HPDE6-E6E7 (cell line): ENCODE results near the gene DHRS13.

Experiments
- DNase-seq: peaks from one replicate; pipeline ENCODE4 v3.0.0; 2011; ENCODE audit warnings: missing footprints; ENCODE audit errors: extremely low spot score

Gene DHRS13, protein sequence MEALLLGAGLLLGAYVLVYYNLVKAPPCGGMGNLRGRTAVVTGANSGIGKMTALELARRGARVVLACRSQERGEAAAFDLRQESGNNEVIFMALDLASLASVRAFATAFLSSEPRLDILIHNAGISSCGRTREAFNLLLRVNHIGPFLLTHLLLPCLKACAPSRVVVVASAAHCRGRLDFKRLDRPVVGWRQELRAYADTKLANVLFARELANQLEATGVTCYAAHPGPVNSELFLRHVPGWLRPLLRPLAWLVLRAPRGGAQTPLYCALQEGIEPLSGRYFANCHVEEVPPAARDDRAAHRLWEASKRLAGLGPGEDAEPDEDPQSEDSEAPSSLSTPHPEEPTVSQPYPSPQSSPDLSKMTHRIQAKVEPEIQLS

DNA sequence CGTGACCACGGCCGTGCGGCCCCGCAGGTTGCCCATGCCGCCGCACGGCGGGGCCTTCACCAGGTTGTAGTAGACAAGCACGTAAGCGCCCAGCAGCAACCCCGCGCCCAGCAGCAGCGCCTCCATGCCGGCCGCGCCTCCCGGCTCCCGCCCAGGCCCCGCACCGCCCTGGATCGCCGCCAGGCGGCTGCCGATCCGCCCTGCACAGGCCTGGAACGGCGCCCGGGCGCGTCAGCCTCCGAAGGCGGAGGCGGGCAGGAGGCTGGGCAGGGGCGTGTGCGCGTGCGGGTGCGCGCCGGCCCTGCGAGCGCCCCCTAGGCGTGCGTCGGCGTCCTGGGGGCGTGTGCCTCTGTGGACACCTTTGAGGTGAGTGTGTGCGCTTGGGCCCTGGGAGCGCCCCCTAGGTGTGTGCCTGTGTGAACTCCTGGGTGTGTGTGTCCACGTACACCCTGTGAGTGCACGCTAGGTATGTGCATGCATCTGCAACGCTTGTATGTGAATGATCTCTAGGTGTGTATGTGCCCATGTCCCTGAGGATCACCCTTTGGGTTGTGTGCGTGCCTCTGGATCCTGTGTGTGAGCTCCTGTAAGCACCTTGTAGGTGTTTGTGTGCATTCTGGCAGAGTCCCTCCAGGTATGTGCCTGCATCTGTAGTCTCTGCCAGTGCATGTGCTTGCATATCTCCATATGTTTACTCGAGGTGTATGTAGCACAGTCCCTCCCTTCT, at the start of gene DHRS13:
Gene DHRS13, minus strand, starts transcription at position 261 of the 727 bp plus-strand sequence. Its CDS starts 135 bp downstream, at position 126.
- peak; percentile 84 for DNase-seq

DNA sequence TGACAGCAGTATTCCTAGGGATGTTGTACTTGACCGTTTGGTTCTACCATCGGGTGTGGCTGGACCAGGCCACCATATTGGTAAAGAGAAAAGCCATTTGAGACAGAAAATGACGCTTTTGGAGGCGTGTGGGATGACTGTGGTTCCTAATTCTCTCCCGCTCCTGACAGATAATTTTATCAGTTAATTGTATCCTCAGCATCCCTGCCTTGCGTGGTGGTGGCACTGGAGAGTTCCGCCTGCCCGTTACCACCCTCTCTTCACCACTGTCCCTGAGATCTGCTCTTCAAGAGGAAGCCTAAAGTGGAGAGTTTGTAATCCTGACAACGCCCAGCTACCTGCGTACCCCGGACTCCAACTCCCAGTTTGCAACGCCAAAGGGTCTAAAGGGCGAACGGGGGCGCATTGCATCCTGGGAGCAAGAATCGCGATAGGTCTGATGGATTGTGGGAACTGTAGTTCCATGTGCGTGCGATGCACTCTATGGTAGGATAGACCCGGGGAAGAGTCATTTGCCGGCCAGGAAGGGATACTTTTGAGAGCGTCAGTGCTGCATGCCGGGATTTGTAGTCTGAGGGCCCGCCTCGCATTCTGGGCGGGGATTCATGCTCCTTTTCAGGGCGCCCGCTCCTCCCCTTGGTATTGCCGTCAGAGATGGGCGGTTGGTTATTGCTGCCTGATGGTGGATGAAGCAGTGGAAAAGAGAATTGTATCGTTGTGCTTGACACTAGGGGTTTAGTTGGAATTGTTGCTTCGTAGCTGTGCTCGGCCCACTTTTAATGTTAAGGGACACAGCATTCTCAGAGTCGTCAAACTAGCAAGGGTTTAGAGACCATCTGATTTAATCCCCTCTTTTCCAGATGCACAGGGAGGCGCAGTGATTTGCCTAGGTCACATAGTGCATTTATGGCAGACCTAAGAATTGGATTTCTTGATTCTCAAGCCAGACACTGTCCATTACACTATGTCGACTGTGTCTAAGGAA, 49.4 kb upstream of the DHRS13 start:
- DNase-seq: peak; percentile 97

DNA sequence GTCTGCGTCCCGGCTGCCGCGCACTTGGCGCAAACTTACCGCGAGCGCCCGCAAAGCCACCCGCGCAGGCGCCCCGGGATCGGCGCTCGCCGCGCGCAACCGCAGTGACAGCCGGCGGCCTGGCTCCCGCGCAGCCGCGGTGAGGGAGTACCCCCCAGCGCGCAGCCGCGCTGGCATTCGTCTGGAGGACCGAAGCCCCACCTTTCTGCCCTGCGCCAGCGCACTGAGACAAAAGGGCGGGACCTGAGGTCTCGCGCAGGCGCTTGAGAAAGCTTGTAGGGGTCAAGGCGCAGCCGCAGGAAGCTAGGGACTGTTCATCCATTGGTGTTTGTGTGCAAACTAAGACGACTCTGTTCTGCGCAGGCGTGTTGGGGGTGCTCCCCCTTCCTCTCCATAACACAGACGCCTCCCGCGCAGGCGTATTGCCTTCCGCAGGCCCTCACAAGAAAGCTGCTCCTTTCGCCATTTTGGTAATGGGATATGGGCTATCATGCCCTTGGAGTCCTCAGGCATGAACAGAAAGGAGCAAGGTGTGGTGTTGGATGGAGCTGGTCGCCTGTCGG, 48.6 kb upstream of the DHRS13 start, which contains the start of gene PHF12:
Gene PHF12, minus strand, starts transcription at position 91 of the 563 bp plus-strand sequence. CDS start 558 bp downstream, outside the sequence.
- peak; percentile 98 for DNase-seq

DNA sequence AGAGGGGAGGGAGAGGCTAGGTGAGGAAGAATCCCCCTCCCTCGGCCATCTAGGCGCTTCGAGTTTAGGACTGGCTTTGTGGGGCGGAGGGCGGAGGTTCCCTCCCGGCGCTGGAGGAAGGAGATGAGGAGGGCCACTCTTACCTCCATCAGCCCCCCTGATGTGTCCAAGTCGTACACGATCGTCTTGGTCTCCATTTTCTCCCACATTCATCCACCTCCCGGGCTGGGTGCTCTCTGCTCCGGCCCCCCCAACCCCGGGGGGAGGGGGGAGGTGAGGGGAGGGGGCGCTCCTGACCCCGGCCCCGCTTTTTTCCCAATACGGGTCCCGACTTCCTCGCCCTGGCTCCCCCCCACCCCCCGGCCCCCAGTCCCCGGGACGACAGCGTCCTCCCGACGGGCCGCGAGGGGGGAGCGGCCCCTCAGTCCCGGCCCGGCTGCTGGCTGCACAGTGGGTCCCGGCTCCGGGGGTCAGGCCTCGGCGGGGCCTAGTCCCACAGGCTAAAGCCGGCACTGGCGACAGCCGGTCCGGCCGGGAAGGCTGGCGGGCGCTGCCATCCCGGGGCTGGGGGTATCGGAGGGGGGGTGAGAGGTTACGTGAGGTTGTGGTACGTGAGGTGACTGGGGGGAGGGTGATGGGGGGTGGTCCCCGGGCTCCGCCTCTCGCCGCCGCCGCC, 48.0 kb upstream of the DHRS13 start:
- DNase-seq: no peak

DNA sequence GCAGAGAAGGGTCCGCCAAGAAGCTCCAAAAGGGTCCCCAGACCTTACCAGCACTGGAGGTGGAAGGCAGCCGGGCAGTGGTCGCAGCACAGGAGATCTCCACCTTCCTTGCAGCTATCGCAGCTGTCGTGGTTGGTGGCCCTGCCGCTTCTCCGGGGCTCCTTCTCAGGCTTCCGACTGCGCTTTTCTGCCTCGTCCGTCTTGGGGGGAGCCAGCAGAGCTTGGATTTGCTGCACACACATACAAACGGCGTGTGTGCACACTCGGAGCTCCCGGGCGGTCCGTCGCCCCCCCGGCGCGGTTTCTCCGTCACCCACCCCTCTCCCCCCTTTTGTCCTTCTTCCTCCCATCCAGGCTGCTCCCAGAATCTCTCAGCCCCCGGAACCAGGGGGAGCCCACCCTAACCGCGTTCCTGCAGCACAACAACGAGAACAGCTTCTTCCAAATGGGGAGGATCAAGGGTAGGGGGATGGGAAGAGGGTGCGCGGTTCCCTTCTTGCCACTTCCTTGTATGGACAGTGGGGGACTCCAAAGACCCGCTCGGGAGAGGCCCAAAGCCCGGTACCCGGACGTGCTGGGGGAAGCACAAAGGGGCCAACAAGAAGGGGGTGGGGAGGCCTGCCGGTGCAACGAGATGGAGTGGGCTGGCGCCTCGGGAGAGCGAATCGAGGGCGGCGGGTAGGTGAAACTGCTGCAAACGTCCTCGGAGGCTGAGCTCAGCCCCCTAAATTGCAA, 47.3 kb upstream of the DHRS13 start:
- no peak for DNase-seq

DNA sequence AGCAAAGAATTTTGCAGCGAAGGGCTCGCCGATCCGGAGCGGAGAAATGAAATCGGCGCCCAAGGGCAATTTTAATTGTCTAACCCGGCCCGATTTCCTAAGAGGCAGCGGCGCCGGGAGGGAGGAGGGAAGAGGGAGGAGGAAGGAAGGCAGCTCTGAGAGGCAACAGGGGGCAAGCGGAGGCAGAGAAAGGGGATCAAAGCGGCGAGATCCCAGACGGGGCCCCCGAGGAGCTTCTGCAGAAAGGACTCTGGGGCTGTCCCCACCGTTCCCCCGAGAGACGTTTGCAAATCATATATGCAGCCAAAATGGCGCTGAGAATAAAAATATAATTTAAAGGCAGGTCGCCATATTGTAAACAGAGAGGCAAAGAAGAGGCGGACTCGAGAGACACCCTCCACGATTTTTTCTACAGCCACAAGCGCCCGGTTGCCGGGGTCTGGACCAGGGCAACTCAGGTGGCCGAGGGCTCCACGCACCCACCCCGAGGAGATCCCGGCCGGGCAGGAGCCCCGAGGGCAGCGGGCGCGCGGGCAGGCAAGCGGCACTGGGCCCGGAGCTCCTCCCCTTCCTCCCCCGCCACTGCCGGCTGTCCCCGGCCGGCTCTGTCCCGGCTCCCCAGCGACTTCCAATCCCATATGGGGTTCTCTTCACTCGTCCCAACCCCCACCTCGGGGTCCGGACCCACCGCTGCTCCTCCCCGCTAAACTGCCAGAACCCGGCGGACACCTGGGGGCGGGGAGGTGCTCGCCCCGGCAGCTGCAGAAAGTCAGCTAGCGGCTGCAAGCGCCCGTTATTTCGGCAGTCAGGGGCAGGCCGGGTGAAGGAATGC, 46.5 kb upstream of the DHRS13 start:
- no peak for DNase-seq

DNA sequence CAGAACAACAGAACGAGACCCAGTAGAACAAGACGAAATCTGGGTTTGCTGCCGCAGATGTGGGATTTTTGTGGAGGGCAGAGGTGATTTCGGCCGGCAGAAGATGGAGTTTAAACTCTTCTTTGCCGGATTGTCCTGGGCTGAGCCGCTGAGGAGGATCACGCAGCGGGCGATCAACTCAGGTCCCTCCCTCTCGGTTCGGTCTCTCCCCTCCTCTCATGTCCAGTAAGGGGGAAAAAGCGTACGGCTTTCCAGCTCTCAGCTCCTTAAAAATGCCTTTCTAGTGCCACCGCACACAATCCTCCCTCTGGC, 46.0 kb upstream of the DHRS13 start:
- no peak for DNase-seq

DNA sequence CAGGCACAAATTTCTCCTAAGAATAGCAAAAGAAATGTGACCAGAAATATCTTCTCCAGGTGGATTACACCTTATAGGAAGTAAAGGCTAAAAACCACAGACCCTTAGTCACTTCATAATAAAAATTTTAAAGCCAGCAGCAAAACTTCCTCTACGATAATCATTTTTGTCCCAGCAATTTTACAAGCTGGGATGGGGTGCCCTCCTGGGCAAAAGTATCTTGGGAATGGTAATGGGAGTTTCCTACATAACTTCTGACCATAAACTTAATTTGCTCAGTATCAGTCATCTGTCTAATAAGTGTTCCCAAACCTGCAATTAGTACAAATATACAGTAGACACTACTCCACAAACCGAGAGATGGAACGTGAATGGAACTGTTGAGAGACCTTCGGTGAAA, 45.5 kb upstream of the DHRS13 start:
- DNase-seq: no peak

DNA sequence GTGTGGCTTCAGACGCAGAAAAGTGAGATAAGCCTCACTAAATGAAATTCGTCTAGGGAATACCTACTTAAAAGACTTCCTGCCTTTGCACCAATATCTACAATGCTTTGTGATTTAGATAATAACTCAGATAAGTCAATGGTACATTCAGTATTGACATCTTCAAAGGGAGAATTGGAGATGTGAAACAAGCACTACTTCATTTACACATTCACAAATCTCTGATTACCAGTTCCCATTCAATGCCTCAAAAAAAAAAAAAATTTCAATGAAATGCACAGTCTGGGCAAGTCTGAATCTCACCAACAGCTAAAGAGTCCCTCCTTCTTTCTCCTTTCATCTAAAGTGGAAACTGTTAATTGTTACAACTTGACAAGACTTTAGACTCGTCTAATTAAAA, 44.8 kb upstream of the DHRS13 start:
- no peak for DNase-seq

DNA sequence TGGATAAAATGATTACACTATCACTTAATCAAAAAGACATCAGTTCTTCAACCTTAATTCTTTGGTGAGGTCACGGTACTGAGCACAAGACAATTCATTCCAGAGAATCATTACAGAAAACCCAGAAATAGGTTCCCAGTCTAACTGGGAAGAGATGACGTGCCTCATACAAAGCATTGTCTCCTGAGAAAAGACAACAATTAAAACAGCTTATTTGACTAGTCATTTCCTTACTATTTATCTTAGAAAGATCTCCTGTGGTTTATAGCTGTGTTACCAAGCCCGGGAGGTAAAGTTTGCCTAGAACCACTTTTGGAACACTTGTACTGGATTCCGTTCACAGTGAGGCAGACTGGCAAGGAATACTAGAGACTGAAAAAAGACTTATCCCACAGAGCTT, 43.4 kb upstream of the DHRS13 start:
- no peak for DNase-seq

DNA sequence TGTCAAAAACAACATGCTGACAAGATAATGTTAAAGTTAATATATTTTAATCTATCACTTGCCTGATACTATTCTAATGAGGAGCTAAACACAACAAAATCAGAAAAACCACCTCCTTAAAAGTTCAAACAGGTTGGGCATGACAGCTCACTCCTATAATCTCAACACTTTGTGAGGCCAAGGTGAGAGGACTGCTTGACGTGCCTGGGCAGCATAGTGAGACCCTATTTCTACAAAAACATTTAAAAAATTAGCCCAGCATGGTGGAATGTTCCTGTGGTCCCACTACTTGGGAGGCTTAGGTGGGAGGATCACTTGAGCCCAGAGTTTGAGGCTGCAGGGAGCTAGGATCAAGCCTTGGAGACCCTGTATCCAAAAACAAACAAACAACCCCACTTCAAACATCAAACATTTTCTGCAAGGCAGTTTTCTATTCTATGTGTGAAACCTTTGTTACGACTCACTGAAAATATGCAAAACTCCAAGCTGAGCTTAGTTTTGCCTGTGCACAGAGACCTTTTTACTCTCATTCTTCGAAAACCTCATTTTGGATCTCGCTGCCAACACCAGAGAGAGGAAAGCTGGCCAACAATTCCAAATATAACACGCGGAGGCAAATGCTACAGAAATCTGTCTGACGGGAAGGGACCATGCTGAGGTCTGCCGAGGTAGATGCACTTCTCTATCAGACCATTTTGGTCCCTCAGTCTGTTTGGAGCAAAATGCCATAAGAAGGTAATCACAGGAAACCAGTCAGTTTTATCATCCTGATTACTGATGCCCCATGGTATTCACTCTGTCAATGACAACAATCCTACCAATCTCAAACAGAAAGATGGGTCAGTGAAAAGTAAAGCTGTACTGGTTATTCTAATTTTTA, 42.2 kb upstream of the DHRS13 start:
- no peak for DNase-seq

DNA sequence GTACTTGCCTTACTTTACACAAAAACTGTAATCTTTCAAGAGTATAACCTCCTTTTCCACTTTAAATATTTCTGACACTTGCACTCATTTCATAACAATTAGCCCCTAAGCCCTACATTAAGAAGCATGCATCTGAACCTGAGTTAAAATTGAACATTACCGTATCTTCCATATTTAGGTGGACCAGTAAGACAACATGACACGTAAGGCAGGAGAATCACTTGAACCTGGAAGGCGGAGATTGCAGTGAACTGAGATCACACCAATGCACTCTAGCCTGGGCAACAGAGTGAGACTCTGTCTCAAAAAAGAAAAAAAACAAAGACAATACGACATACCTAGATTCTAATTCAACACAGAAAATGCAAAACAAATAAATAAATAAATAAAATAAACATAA, 41.5 kb upstream of the DHRS13 start:
- DNase-seq: no peak

DNA sequence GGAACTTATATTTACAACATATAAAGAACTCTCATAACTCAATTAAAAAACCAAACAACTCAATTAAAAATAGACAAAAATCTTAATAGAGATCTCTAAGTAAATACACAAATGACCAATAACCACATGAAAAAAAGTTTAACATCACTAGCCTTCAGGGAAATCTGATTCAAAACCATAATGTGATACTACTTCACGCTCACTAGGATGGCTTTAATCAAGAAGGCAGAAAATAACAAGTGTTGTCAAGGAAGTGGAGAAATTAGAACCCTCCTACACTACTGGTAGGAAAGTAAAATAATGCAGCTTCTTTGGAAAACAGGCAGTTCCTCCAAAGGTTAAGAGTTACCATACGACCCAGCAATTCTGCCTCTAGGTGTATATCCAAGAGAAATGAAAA, 40.0 kb upstream of the DHRS13 start:
- no peak for DNase-seq

DNA sequence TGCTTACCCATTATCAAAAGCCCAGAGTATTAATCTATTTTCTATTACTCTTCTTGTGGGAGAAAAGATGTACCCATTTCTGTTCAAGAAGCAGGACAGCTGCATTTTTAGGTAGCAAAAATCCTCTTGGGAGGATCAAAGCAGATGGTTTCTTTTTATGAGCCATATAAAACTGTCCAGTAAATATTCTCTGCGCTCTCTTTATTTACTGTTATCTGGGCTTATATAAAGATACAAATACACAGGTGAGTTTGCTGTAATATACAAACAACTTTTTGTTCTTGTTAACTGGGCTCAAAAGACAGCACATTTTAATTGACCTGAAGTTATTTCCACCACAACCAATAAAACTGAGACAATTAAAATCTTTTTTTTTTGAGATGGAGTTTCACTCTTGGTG, 38.4 kb upstream of the DHRS13 start:
- DNase-seq: no peak

DNA sequence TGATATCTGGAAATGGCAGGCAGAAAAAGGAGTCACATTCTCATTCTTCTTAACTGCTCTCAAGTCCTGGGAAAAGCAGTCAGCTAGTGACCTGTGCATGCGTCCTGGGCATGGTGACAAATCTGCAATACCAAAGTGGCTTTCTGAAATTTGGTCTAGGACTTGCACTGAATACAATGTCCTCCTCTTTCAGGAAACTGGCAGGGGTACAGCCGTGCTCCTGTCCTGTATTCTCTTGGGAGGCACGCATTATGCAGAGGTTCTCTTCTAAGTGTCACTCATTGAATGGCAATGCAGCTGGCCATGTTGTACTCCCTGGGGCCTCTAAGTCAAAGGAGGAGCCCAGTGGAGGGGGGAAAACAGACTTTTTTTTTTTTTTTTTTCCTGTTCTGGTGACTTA, 37.8 kb upstream of the DHRS13 start:
- DNase-seq: no peak

DNA sequence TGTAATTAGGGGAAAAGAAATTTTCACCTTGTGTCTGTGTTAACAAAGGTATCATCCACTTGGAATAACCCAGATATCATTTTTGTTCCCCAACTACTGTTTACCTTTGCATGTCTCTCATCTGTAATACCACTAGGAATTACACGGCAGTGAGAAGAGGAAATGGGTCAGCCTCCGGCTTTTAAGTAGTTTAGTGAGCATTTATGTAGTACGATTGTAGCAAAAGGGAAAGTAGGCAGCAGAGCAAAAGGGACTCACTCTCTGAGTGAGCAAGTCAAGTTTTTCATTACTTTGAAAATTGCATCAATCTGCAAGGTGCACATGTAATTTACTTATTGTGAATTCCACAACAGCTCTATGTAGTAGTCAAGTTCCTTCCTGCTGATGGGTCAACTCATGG, 37.3 kb upstream of the DHRS13 start:
- DNase-seq: no peak

DNA sequence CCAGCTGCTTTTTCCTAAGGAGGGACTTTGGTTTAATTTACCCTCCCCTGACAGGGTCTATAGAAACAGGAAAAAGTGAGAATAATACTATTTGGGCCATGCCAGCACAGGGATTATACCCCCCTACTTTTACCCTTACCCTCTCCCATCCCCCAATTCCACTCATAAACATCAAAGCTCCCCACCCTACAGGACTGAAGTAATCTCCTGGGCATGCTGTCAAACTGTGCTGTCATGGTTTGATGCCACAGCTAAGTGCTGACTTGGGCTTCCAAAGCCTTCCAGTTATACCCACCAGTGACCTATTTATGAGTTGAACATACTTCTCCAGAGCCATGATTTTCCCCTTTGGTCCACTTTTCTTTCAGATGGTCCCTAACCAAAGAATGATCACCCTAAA, 35.7 kb upstream of the DHRS13 start:
- no peak for DNase-seq

DNA sequence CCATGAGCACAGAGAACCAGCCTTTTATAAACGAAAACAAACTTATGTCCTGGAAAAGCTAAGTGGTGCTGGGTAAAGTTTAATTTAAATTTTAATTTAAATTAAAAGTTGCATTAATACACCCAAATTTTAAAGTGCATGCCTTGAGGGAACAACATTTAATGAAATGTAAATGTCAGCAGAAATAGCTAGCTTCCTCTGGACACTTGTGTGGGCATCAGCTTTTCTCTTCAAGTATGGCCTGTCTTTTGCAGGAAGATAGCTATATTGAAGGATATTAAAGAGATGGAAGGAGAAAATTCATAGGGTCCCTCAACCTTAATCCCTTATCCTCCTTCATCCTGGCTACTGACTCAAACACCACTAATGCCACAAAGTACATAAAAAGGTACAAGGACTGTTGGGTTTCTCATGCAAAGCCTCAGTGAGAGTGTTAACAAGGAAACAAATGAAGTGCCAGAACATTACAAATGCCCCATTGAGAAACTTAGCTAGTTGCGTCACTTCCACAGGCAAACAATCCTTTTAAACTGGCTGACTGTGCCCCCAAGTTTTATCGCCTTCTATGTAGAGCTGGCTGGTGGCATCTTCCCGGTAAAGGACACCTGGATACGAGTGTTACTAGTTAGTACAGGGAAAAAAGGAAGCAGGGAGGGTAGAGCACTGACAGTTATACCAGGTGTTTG, 34.3 kb upstream of the DHRS13 start:
- no peak for DNase-seq
